SW480 (cell line): ENCODE data around the gene PYGB.

Experiments
- DNase-seq: peaks from one replicate; pipeline ENCODE4 v3.0.0-alpha.2; 2016; ENCODE audit warnings: low spot score

PYGB gene

DNA sequence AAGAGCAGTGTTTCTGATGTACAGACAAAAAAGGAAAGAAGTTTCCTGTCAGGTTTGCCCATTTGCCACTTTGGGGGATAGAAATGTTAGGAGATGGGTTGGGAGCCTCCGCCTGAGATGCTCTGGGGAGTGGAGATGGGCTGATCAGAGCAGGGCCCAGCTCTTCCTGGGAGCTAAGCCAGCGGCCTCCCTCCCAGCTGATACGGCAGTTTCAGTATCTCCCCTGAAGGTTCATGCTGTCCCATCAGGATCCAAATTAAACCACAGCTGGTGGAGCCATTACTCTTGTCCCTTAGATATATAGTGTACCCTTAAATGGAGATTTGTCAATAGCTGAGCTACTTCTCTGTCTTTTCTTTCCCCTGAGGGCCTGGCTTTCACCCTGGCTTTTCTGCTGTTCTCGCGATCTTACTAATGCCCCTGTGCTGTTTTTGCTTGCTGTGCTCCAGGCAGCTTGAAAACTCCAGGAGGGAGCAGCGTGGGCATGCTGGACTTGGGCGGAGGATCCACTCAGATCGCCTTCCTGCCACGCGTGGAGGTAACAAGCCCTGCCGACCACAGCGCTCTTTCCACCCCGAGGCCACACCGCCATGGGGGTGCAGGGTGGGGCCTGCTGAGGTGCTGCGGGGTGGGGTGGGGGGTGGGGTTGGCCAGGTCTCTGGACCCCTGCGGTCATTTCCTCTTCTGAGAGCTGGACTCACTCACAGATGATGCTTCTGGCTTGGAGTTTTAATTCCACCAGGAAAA is 31.5 kb upstream of the PYGB start:
- DNase-seq = no peak

DNA sequence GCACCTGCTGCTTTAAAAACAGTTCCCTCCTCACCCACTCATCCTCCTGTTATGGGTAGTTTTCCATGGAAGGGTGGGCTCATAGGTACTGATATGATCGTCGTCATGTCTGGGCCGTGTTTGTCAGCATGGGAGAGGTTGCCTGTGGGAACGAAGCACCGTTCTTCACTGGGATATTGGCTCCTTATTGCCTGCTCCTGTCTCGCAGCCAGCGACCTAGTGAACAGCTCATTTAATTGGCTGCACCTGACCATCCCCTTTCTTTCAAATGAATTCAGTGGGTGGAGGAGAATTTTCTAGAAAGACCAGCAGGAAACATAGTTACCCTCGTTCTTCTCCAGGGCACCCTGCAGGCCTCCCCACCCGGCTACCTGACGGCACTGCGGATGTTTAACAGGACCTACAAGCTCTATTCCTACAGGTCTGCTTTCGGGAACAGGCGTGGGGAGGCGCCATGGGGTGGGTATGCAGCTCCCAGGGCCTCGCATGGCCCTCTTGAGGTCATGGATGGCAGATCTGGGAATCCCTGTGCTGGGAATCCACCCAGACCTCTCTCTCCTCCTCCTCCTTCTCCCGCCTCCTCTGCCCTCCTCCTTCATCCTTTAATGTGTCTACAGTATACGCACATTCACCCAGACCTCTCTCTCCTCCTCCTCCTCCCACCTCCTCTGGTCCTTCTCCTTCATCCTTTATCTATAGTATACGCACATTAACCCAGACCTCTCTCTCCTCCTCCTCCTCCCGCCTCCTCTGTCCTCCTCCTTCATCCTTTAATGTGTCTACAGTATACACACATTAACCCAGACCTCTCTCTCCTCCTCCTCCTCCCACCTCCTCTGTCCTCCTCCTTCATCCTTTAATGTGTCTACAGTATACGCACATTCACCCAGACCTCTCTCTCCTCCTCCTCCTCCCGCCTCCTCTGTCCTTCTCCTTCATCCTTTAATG is 30.4 kb upstream of the PYGB start:
- no peak for DNase-seq

DNA sequence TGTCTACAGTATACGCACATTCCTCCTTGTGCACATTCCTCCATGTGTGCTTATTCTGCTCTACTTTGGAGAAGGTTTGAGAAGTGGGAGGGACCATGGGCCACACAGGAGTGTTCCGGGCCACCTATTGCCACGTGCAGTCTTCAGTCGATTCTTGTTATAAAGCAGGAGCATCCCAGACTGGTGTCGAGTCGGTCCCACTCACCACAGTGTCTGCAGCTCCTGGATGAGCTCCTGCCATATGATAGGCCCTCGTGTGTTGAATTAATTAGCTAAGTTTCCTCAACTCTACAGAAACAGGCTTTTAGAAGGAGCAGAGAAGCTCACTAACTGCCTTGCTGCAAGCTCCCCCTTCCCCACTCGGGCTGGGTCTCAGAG is 29.8 kb upstream of the PYGB start:
- DNase-seq = no peak

- no peak for DNase-seq
Observed at GRCh38 chr20:25218492-25218891, 29.4 kb upstream of the PYGB start.

GRCh38 chr20:25219365-25219764 is 28.5 kb upstream of the PYGB start:
- no peak for DNase-seq

- DNase-seq = no peak
Observed at GRCh38 chr20:25220021-25220730, 27.7 kb upstream of the PYGB start.

DNA sequence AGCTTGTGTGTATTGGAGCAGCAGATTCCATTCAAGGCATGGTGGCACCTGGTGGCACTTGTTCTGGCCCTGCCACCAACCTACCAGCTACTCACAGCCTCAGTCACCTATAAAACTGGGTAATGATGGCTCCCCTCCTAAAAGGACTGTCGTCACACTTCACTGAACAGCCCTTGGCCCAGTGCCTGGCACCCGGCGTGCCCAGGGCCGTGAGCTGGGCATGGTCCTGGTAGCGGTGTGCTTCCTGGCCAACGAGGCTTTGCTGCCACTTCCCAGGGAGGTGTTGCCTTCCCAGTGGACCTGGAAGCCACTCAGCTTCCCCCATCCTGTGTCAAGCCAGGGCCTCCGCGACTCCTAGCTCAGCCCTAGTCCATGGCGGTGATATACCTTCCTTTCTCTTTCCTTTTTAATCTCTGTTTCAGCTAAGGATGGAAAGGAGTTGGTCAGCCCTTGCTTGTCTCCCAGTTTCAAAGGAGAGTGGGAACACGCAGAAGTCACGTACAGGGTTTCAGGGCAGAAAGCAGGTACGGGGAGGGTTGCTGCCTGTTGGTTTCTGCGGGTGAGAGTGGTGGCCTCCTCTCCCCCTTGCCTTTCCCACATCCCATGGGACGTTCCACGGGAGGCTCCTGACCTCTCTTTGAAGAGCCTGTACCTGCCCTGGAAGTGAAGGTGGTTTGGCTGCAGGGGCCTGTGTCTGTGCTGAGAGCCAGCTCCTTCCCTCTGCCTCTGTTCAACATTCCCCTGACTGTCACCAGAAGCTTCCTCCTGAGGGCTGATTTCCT is 26.9 kb upstream of the PYGB start:
- no peak for DNase-seq

DNA sequence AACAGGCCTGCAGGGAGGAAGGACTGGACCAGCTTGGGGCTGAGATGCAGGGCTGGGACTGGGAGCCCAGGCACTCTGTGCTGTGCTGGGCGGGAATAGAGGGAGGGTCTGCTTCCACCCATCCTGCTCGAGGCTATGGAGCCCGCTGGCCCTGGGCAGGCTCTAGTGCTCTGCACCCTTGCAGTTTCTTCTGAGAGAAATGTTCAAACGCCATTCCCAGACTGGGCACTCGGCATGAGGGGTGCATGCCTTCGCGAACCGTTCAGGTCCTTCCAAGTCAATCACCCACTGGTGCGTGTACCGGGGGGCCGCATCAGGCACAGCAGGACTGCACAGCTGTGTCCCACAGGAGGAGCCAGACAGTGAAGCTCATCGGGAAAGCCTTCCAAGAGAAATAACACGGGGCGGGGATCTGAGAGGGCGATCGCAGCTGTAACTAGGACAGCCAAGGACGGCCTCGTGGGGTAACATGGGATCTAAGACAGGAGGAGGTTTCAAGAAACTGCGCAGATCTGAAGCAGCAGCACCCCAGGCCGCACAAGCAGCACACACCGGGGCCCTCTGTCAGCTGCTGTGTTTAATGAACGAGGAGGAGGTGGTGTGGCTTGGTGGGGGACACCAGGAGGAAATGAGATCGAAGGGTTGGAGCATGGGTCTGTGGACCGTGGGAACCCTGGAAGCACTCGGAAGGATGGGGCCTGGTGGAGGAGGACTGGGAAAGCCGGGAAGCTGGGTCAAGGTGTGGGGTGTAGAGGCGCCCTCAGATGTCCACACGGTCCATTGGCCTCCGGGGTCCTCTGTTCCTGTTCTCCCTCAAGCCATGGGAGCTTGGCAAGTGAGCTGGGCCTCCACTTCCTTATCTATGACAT is 26.1 kb upstream of the PYGB start:
- DNase-seq = no peak

- no peak for DNase-seq
Observed at GRCh38 chr20:25222461-25223178, 25.3 kb upstream of the PYGB start.

GRCh38 chr20:25223179-25223661 is 24.7 kb upstream of the PYGB start:
- DNase-seq = peak; percentile 96

DNA sequence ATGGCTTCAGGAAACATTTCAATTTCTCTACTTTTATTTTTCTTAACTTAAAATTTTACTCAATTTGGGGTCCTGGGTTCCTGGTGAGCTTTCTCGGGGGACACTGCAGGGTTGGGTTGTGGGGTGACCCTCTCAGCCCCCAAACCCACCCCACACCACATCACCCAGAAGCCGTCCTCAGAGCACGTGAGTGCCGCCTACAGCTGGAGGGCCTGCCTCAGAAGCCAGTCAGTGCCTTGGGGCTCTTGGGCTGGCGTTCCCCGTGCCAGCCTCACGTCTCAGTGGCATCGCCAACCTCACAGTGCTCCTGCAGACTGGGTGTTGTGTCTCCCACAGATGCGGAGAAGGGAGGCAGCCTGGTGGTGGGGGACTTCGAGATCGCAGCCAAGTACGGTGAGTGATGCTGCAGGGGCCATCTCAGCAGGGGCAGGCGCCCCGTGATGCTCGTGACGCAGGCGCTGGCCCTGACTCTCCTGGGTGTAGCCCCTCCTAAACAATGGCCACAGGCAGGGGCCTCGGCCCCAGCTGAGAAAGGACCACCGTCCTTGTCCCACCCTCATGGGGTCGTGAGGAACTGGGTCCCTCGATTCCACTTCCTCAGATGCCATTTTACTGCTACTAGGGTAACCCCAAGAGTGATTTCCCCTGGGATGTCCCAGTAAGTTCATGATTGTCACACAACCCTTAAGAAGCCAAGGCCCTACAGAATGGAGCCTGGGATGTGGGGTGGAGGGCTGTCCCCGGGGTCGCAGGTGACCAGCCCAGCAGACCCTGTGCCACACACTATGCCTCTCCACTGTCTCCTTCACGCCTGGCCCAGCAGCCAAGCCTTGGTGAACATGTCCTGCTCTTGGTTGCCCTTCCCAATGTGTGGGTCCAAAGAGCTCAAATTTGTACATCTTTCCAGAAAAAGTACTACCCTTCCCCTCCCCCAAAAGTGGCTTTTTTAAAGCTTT is 23.8 kb upstream of the PYGB start:
- DNase-seq = no peak

- DNase-seq = no peak
Observed at GRCh38 chr20:25224941-25225340, 22.9 kb upstream of the PYGB start.

GRCh38 chr20:25225642-25226432 is 22.0 kb upstream of the PYGB start:
- DNase-seq = no peak

- DNase-seq = no peak
Observed at GRCh38 chr20:25226433-25227316, 21.2 kb upstream of the PYGB start.

GRCh38 chr20:25227317-25227831 is 20.5 kb upstream of the PYGB start:
- DNase-seq = no peak

DNA sequence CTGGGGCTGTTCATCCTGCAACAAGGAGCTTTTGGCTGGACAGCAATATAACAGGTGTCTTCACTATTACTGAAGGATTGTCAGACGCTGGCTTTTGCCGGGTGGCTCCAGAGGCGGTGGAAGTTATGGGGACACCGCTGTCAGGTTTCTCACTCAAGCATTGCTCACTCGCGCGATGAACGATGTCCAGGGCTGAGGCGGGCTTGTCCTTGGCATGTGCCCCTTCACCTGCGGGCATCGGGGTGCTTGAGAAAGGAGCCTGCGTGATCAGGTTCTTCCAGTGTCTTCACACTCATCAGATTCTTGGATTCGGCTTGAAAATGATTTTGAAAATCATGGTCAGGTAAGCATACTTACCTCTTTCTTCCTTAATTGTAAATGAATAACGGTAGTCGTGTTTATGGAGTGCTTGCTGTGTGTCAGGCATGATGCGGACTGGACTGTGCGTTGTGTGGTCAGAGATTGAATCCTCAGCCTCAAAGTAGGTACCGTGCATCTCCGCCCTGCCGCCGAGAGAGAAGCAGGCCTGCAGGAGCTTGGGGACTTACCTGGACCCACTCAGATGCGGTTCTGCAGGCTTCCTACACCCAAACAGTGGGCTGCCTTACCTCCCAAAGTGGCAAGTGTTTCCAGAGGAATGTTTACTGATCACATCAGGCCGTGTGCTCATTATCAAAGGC is 18.3 kb upstream of the PYGB start:
- no peak for DNase-seq
